OCI-M2 (cell line): ENCODE data around the gene IER3IP1.
"Not testable (repeated sequence)": the region's sequence is repeated elsewhere in the genome, so short reads cannot be mapped to it uniquely, and the experiment has no call there.

Experiments
- DNase-seq: peaks from one replicate; lab custom pipeline; 2025; ENCODE audit not compliant: unreplicated experiment; lab: John Stamatoyannopoulos, UW

The IER3IP1 gene

GRCh38 chr18:47160256-47160655, 15.9 kb downstream of the IER3IP1 start:
- DNase-seq, result no peak

- not testable (repeated sequence) for DNase-seq
Observed at GRCh38 chr18:47158404-47158803, 17.8 kb downstream of the IER3IP1 start.

GRCh38 chr18:47151439-47151838, 24.7 kb downstream of the IER3IP1 start:
- peak; percentile 40 for DNase-seq

DNA sequence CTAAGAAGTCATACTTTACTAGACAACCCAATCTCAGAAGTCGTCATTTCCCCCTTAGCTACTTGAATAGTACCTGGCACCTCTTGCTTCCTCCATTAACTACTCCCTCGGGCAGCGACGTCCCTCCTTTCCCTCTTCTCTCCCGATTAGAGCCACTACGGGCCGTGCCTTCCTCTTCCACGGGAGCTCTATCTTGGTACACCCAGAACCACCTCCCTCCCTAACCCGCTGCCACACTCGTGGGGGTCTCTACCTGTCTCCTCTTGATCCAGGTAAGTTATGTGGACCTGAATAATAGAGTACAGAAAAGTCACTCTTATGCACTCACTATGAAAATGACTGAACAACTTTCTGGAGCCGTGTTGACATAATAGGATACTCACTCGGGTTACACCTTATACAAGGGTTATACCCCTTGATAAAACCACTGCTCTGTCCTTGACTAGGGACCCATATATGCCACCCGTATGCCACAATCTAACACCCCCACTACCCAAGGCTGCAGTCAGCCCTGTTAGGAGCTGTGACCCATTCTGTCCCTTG, 25.3 kb downstream of the IER3IP1 start:
- no peak for DNase-seq

- DNase-seq, result peak; percentile 4
Observed at GRCh38 chr18:47150029-47150823, 25.9 kb downstream of the IER3IP1 start, which contains the start of gene HDHD2. Gene HDHD2, minus strand, starts transcription at chr18:47150500. Its CDS starts 14,061 bp downstream, at chr18:47136439.

DNA sequence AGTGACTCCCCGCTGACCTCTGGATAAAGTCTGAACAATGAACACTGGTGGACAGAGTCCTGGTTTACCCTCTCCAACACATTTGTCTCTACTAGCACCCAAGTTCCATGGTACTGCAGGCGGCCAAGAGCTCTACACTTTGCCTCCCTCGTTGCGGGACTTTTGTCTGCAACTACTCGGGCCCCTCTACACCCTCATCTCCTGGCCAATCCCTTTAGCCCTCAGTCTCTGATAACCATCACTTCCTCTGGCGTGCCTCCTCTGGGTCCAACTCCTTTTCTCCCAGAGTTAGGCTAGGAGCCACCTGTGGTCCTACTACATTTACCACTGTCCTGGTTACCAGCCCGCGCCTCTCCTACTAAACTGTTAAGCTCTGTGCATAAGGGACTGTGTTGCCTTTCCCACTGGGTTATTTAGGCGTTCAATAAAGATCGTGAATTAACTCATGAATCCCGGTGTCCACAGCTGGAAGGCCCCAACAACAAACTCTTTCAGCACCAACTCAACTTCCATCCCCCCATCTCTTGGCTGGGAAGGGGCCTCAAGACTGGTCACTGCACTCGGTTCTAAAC, 26.6 kb downstream of the IER3IP1 start:
- no peak for DNase-seq

- no peak for DNase-seq
Observed at GRCh38 chr18:47146206-47146605, 30.0 kb downstream of the IER3IP1 start.

- no peak for DNase-seq
Observed at GRCh38 chr18:47143899-47144485, 32.2 kb downstream of the IER3IP1 start.

- DNase-seq, result no peak
Observed at GRCh38 chr18:47143153-47143552, 33.0 kb downstream of the IER3IP1 start.

DNA sequence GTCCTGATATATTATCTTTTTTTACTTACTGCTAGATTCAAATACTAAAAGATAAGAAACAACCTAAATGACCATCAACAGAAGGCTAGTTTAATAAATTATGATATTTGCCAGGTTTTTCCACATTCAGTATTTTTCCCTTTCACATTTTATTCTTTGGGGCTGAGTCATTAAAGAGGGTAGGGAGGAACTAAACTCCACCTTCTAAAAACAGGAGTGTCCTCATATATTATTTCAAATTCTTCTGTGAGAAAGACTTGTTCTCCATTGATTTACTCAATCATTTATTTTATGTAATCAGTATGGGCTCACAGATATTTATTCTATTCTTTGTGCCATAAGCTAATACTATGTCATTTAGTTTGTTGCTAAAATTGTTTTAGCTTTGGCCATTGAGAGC, 34.9 kb downstream of the IER3IP1 start:
- DNase-seq, result no peak

DNA sequence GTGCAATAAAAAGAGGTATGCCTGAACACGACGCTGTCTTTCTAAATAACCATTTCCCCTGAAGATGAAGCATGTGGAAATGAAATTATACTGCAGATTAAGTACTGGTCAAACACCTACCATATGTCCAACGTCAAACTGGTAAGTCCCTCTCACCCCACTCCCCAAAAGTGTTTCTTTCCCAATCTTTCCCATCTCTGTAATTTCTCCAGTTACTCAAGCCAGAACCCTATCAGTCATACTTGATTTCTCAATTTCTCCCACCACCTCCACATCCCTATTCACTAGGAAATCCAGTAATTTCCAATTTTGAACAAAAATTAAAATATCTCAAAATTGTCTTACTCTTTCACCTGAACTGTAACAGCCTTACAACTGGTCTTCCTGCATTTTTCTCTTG, 55.0 kb downstream of the IER3IP1 start:
- DNase-seq, result no peak

DNA sequence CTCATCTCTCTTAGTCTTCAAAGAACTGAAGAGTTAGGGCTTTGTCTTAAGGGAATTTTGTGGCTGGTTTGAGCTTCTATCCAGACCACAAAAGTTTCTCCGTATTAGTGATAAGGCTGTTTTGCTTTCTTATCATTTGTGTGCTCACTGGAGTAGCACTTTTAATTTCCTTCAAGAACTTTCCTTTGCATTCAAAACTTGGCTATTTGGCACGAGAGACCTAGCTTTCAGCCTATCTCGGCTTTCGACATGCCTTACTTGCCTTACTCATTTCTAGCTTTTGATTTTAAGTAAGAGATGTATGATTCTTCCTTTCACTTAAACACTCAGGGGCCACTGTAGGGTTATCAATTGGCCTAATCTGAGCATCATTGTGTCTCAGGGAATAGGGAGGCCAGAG, 55.7 kb downstream of the IER3IP1 start:
- no peak for DNase-seq

DNA sequence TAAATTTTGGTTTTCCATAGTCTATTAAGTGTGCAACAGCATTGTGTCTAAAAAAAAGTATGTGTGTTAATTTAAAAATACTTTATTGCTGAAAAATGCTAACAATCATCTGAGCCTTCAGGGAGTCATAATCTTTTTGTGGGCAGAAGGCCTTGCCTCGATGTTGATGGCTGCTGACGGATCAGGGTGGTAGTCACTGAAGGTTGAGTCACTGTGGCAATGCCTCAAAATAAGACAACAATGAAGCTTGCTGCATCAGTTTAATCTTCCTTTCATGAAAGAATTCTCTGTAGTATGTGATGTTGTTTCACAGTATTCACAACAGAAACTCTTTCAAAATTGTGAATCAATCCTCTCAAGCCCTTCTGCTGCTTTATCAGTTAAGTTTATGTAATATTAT, 57.2 kb downstream of the IER3IP1 start:
- no peak for DNase-seq

- no peak for DNase-seq
Observed at GRCh38 chr18:47115205-47115604, 61.0 kb downstream of the IER3IP1 start.

DNA sequence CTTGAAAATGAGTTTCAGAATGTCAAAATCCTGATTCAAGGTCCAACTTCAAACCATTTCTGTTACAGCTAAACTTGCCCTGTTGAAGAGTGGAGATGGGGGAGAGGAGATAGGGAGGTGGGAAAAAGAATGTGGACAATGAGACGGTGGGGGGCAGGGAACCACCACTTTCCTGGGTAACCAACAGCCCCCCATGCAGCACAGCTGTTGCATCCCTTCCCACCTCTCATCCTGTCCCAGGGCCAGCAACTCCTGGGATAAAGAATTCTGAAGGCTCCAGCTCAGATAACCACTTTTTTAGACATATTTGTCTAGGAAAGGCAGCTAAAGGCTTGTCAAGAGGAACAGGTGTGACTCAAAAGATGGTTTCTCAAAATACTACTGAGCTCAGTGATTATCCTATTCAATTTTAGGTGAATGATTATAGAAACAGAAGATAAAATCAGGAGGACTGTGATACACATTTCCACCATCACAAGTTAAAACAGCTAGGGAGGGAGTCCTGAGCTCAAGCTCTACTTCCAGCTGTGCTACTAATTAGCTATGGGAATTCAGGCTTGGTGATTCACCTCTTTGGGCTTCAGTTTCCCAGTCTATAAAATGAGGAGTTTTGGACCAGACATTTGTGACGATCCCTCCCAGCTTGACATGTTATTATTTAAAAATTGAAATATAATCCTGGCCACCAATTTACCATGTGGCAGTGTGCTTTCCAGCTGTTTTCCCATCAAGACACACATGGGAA, 62.2 kb downstream of the IER3IP1 start:
- DNase-seq, result no peak

GRCh38 chr18:47110492-47111274, 65.5 kb downstream of the IER3IP1 start:
- no peak for DNase-seq

GRCh38 chr18:47109720-47110119, 66.4 kb downstream of the IER3IP1 start:
- DNase-seq, result no peak

DNA sequence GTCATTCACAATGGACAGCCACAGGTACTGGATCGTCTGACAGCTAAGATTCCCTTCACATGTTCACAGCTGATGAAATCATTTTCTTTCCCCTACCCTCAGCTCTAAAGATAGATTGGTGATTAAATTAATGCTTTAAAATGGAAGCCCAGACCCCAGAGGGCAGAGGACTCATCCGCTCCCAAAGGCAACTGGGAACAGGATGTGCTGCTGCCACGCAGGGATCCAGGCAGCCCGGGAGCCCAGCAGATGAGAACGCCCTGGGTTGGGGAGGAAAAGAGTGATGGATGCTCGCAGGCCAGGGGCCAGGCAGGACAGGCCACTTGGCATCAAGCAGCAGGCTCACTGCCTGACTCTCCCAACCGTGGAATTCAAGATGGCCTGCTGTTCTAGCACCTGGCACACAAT, 67.2 kb downstream of the IER3IP1 start:
- no peak for DNase-seq

- DNase-seq, result no peak
Observed at GRCh38 chr18:47108373-47108772, 67.8 kb downstream of the IER3IP1 start.
